ENCODE data around the gene RNF26. TPM values are rescaled to one million over a fixed set of nuclear protein-coding genes. Genes with fewer than 3 reads are reported as not detected.

RNF26 gene
- total and polyA plus RNA-seq, 12 donors: 5.2 to 28.0 (median 12.7) TPM

DNA sequence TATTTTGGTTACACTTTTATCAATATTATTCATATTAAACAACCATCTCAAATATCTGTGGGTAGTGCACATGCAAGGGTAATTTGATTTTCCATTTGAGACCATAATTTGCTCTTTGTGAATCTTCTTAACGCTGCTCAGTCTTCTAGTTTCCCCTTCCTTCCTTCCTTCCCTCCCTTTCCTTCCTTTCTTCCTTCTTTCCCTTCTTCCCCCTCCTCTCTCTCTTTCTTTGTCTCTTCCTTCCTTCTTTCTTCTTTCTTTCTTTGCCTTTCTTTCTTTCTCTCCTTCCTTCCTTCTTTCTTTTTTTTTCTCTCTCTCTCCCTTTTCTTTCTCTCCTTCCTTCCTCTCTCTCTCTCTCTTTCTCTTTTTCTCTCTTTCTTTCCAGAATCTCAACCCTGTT lies 4.1 kb upstream of the RNF26 start:
- Histone ChIP-seq H3K4me1 (replicated peaks in 1 of 2) (peaks cover 5% of the 10 kb centered on the region in 2 donors), H3K4me3 (no peak overlapping the region), H3K27ac (no peak overlapping the region), H3K27me3 (no peaks in the 10 kb centered on the region), H3K9me3 (replicated peaks in 1 of 3) (no peaks in the 10 kb centered on the region), H3K36me3 (replicated peaks in 1 of 2) (no peaks in the 10 kb centered on the region)
- WGBS, 4 donors: 43 to 61% (median 57%) methylated on average over 1 of the region's 1 CpG
- TF ChIP-seq POLR2A (IDR thresholded peaks at IDR 0.05): no peak
- TF ChIP-seq, protein P1, sequence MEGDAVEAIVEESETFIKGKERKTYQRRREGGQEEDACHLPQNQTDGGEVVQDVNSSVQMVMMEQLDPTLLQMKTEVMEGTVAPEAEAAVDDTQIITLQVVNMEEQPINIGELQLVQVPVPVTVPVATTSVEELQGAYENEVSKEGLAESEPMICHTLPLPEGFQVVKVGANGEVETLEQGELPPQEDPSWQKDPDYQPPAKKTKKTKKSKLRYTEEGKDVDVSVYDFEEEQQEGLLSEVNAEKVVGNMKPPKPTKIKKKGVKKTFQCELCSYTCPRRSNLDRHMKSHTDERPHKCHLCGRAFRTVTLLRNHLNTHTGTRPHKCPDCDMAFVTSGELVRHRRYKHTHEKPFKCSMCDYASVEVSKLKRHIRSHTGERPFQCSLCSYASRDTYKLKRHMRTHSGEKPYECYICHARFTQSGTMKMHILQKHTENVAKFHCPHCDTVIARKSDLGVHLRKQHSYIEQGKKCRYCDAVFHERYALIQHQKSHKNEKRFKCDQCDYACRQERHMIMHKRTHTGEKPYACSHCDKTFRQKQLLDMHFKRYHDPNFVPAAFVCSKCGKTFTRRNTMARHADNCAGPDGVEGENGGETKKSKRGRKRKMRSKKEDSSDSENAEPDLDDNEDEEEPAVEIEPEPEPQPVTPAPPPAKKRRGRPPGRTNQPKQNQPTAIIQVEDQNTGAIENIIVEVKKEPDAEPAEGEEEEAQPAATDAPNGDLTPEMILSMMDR (IDR thresholded peaks at IDR 0.05): no peak
- intact Hi-C loops (cut with DNase I): loop anchor here in 1 of 2 donors (10.0 kb wide), 2 partner anchors 55 to 125 kb away; partner anchors contain the start of gene CBL
- no peak for DNase-seq

DNA sequence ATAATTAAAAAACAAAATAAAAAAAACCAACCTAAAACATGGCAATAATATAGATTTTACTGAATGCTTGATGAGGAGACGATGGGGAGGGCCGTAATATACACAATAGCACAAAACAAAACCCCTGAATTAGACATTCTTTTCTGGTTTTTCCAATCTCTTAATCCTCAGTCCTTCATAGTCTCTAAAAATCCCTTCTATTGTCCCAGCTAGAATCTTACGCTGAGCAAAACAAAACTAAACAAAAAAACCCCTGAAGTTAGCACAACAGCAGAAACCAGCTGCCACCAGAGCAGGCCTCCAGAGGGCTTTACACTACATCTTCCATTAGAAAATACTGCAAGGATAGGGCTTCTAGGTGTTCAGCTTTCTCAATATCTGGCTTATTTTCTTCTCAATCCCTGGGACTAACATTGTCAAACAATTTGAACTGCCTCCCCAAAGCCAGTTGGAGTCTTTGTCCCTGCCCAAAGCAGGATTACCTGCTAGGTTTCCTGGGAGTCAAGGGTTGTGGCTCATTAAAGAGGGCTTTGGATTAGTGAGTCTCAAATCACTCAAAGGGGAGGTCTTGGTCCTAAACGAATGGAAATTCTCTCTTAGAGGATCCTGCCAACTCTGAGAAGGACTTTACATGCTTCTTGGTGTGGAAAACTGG lies 2.1 kb upstream of the RNF26 start:
- WGBS, 4 donors: 77 to 86% (median 81%) methylated on average over 4 of the region's 4 CpGs
- H3K27me3 ChIP-seq: no peaks in the 10 kb centered on the region
- H3K4me1 ChIP-seq (replicated peaks in 1 of 2): peaks cover 7 to 12% of the 10 kb centered on the region in 2 donors
- H3K4me3 ChIP-seq: no peak overlapping the region
- no peak for DNase-seq
- intact Hi-C loops (cut with DNase I): loop anchor here in 1 of 2 donors (10.0 kb wide), 2 partner anchors 57 to 127 kb away; partner anchors contain the start of gene CBL
- no peak overlapping the region for H3K27ac ChIP-seq
- H3K9me3 ChIP-seq (replicated peaks in 1 of 3): no peaks in the 10 kb centered on the region
- TF ChIP-seq, protein P1 (IDR thresholded peaks at IDR 0.05): no peak
- TF ChIP-seq POLR2A (IDR thresholded peaks at IDR 0.05): no peak
- peaks cover 0 to 11% of the 10 kb centered on the region in 2 donors for H3K36me3 ChIP-seq (replicated peaks in 1 of 2)

DNA sequence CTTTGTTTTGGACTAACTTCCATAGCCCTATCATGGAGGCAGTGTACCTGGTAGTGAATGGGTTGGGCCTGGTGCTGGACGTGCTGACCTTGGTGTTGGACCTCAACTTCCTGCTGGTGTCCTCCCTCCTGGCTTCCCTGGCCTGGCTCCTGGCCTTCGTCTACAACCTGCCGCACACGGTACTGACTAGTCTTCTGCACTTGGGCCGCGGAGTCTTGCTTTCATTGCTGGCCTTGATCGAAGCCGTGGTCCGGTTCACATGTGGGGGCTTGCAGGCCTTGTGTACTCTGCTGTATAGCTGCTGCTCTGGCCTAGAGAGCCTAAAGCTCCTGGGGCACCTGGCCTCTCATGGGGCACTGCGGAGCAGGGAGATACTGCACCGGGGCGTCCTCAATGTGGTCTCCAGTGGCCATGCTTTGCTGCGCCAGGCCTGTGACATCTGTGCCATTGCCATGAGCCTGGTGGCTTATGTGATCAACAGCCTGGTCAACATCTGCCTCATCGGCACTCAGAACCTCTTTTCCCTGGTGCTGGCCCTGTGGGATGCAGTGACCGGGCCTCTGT lies 846 bp downstream of the RNF26 start:
- H3K27me3 ChIP-seq: no peaks in the 10 kb centered on the region
- H3K4me3 ChIP-seq: peak overlapping the region in 2 of 4 donors; percentile 79 to 96
- no peaks in the 10 kb centered on the region for H3K9me3 ChIP-seq (replicated peaks in 1 of 3)
- WGBS, 4 donors: 46 to 73% (median 55%) methylated on average over 6 to 15 of the region's 15 CpGs
- H3K36me3 ChIP-seq (replicated peaks in 1 of 2): peaks cover 0 to 11% of the 10 kb centered on the region in 2 donors
- H3K4me1 ChIP-seq (replicated peaks in 1 of 2): peaks cover 16 to 38% of the 10 kb centered on the region in 2 donors
- TF ChIP-seq POLR2A (IDR thresholded peaks at IDR 0.05): no peak
- TF ChIP-seq, protein P1 (IDR thresholded peaks at IDR 0.05): no peak
- intact Hi-C loops (cut with DNase I): loop anchor here in 1 of 2 donors (10.0 kb wide), 2 partner anchors 60 to 130 kb away; partner anchors contain the start of gene CBL
- DNase-seq: no peak
- no peak overlapping the region for H3K27ac ChIP-seq

DNA sequence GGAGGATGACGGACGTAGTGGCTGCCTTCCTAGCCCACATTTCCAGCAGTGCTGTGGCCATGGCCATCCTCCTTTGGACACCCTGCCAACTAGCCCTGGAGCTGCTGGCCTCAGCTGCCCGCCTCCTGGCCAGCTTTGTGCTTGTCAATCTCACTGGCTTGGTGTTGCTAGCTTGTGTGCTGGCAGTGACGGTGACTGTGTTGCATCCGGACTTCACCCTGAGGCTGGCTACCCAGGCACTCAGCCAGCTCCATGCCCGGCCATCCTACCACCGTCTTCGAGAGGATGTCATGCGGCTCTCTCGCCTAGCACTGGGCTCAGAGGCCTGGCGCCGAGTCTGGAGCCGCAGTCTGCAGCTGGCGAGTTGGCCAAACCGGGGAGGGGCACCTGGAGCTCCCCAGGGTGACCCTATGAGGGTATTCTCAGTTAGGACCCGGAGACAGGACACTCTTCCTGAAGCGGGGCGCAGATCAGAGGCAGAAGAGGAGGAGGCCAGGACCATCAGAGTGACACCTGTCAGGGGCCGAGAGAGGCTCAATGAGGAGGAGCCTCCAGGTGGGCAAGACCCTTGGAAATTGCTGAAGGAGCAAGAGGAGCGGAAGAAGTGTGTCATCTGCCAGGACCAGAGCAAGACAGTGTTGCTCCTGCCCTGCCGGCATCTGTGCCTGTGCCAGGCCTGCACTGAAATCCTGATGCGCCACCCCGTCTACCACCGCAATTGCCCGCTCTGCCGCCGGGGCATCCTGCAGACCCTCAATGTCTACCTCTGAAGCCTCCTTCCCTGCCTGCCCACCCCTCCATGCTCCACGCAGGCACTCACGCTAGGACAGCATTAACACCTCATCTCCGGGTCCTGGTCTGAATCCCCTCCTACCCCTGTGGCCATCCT lies 1.6 kb downstream of the RNF26 start:
- WGBS, 4 donors: 86 to 96% (median 91%) methylated on average over 16 to 30 of the region's 30 CpGs
- intact Hi-C loops (cut with DNase I): loop anchor here in 1 of 2 donors (10.0 kb wide), 2 partner anchors 61 to 131 kb away; partner anchors contain the start of gene CBL

More for the DNA sequence above, 1.6 kb downstream of the RNF26 start:
- no peaks in the 10 kb centered on the region for H3K9me3 ChIP-seq (replicated peaks in 1 of 3)
- DNase-seq: peak in 1 of 7 donors; percentile 38
- peaks cover 23 to 41% of the 10 kb centered on the region in 2 donors for H3K4me1 ChIP-seq (replicated peaks in 1 of 2)
- no peak overlapping the region for H3K4me3 ChIP-seq
- H3K27me3 ChIP-seq: no peaks in the 10 kb centered on the region
- no peak overlapping the region for H3K27ac ChIP-seq
- TF ChIP-seq, protein P1 (IDR thresholded peaks at IDR 0.05): no peak
- no peak for TF ChIP-seq POLR2A (IDR thresholded peaks at IDR 0.05)
- peaks cover 0 to 11% of the 10 kb centered on the region in 2 donors for H3K36me3 ChIP-seq (replicated peaks in 1 of 2)
